ENCODE measurements around the gene FAM227A.

DNA sequence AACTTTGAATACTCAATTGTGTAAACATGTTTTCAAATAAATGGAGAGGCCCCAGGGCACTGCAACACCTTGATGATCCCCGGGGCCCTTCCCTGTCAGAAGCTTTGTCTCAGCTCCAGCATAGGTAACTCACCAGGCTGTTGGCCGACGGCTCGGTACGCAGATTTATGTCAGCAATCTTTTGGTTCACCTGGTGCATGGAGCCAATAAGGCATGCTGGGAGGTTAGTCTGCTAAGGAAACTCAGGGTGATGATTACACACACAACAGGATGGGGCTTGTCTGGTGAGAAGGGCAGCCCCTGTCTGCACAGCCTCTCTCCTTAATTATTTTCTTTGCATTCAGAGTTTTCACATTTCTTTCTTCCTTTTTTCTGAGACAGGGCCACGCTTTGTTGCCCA is 10.8 kb downstream of the FAM227A start:
- no peak for TF ChIP-seq ZNF274 (IDR thresholded peaks at IDR 0.05; ENCODE audit: low read depth, low read length)
- no peak for TF ChIP-seq SUZ12 (IDR thresholded peaks at IDR 0.05; ENCODE audit: extremely low read depth, insufficient read depth, insufficient read length)
- TF ChIP-seq YY1 (IDR thresholded peaks at IDR 0.05; ENCODE audit: insufficient read depth, insufficient read length): no peak
